ENCODE data around the gene HMOX2.

HMOX2 gene

DNA sequence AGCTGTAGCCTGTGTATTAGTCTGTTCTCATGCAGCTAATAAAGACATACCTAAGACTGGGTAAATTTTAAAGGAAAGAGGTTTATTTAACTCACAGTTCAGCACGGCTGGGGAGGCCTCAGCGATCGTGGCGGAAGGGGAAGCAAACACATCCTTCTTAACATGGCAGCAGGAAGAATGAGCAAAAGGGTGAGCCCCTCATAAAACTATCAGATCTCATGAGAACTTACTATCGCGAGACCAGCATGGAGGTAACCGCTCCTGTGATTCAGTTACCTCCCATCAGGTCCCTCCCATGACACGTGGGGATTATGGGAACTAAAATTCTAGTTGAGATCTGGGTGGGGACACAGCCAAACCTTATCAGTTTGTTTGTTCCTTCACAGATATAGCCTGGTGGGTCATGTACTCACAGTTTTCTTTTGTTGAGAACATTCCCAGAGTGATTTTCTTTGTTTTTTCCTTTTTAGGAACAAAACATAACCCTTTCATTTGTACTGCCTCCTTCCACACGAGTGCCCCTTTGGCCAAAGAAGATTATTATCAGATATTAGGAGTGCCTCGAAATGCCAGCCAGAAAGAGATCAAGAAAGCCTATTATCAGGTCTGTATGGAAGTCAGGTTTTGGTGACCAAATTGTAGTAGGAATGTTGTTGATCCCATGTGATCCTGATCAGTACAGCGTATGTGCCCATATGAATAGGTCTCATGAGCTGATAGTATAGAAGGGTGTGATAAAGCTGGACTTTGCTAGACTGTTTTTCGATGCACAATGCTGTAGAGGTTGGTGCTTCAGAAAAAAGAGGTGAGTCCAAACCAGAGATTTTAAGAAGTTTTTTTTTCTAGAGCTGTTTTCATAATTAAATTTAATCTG lies 42.0 kb upstream of the HMOX2 start:
- TF ChIP-seq, protein P1, sequence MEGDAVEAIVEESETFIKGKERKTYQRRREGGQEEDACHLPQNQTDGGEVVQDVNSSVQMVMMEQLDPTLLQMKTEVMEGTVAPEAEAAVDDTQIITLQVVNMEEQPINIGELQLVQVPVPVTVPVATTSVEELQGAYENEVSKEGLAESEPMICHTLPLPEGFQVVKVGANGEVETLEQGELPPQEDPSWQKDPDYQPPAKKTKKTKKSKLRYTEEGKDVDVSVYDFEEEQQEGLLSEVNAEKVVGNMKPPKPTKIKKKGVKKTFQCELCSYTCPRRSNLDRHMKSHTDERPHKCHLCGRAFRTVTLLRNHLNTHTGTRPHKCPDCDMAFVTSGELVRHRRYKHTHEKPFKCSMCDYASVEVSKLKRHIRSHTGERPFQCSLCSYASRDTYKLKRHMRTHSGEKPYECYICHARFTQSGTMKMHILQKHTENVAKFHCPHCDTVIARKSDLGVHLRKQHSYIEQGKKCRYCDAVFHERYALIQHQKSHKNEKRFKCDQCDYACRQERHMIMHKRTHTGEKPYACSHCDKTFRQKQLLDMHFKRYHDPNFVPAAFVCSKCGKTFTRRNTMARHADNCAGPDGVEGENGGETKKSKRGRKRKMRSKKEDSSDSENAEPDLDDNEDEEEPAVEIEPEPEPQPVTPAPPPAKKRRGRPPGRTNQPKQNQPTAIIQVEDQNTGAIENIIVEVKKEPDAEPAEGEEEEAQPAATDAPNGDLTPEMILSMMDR (IDR thresholded peaks at IDR 0.05; ENCODE audit: borderline replicate concordance, control extremely low read depth, extremely low read depth, insufficient read depth, missing control alignments) = no peak
- in situ Hi-C loops (cut with MboI; ENCODE audit: low sequenced_read_pairs, unreplicated experiment) = no loop called here
- DNase-seq (ENCODE audit: low spot score) = no peak

DNA sequence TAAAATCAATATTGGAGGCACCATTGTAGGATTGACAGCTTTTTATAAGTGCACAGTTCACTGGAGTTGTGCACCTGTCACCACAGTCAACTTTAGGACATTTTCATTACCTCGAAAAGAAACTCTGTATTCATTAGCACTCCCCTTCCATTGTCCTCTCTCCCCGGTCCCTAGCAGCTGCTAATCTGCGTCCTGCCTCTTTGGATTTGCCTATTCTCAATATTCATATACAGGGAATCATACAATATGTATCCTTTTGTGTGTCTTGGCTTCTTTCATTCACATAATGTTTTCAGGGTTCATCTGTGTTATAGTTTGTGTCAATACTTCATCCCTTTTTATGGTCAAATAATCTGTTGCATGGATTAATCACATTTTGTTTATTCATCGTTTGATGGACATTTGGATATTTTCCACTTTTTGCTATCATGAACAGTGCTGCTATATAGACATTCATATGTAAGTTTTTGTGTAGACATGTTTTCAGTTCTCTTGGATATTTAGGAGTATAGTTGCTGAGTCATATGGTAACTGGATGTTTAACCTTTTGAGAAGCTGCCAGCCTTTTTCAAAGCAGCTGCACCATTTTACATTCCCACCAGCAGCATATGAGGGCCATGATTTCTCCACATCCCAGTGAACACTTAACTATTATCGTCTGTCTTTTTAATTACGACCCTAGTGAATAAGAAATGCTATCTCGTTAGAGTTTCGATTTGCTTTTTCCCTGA lies 40.7 kb upstream of the HMOX2 start:
- in situ Hi-C loops (cut with MboI; ENCODE audit: low sequenced_read_pairs, unreplicated experiment) = no loop called here
- DNase-seq (ENCODE audit: low spot score) = no peak
- TF ChIP-seq, protein P1 (IDR thresholded peaks at IDR 0.05; ENCODE audit: borderline replicate concordance, control extremely low read depth, extremely low read depth, insufficient read depth, missing control alignments) = no peak

DNA sequence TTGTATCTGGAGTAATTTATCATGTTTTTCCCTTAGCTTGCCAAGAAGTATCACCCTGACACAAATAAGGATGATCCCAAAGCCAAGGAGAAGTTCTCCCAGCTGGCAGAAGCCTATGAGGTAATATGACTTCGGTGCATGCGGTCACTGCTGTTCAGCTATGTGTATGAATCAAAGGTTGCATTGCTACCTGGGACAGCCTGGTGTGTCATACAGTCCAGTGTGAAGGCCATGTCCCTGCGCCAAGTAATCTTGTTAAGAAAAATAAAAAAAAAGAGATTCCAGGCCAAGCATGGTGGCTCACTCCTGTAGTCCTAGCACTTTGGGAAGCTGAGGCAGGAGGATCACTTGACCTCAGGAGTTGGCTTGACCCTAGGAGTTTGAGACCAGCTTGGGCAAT lies 38.8 kb upstream of the HMOX2 start:
- in situ Hi-C loops (cut with MboI; ENCODE audit: low sequenced_read_pairs, unreplicated experiment) = no loop called here
- TF ChIP-seq, protein P1 (IDR thresholded peaks at IDR 0.05; ENCODE audit: borderline replicate concordance, control extremely low read depth, extremely low read depth, insufficient read depth, missing control alignments) = no peak

DNA sequence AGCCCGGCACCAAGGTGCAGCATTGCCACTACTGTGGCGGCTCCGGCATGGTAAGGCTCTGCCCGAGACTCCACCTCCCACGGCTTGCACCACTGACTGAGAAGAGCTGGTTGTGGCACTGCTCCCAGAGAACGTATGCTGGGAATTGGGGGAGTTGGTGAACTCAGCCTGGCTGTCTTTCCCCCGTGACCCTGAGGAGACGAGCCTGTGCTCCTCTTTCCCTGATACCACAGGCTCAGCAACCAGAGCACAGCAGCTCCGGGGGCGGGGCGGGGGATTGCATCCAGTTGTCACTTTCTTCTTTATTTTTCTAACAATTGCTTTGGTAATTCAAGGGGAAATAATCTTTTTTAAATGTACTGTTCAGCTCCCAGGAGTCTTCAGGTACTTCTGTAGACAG lies 33.8 kb upstream of the HMOX2 start:
- TF ChIP-seq, protein P1 (IDR thresholded peaks at IDR 0.05; ENCODE audit: borderline replicate concordance, control extremely low read depth, extremely low read depth, insufficient read depth, missing control alignments) = no peak
- no peak for DNase-seq (ENCODE audit: low spot score)
- in situ Hi-C loops (cut with MboI; ENCODE audit: low sequenced_read_pairs, unreplicated experiment) = no loop called here

More for the DNA sequence above, 38.8 kb upstream of the HMOX2 start:
- DNase-seq (ENCODE audit: low spot score) = no peak

DNA sequence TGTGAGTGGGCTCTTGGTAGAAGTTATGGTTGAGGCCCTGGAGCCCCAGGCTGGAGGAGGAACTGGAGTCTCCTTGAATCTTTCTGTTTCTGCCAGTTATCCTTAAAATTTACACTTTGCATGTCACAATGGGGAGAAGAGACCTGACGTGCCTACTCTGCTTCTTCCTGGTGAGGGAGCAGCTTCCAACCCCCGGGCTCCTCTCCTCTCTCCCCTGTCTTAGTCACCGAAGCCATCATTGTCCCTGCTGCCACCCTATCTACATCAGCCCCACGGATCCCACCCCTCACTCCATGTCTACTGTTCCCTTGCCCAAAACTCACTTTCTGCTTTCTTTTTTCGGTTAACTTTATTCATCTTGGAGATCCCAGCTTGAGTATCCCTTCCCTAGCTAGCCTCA lies 32.9 kb upstream of the HMOX2 start:
- TF ChIP-seq, protein P1 (IDR thresholded peaks at IDR 0.05; ENCODE audit: borderline replicate concordance, control extremely low read depth, extremely low read depth, insufficient read depth, missing control alignments) = no peak
- in situ Hi-C loops (cut with MboI; ENCODE audit: low sequenced_read_pairs, unreplicated experiment) = no loop called here
- no peak for DNase-seq (ENCODE audit: low spot score)

DNA sequence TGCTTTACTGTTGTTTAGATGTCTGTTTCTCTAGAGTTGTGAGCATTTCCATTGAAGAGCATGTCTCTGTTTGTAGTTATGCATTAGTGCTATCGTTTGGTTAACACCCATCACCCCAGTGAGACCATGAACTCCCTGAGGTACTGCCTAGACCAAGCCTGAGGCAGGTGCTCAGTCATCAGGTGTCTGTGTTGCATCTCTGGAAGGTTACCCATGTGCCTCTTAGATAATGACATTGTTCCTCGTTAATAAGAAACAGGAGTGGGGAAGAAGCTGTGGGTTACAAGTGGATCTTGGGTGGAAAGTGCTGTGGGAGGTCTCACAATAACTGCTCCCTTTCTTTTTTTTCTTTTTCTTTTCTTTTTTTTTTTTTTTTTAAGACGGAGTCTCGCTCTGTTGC lies 32.2 kb upstream of the HMOX2 start:
- in situ Hi-C loops (cut with MboI; ENCODE audit: low sequenced_read_pairs, unreplicated experiment) = no loop called here
- DNase-seq (ENCODE audit: low spot score) = no peak
- TF ChIP-seq, protein P1 (IDR thresholded peaks at IDR 0.05; ENCODE audit: borderline replicate concordance, control extremely low read depth, extremely low read depth, insufficient read depth, missing control alignments) = no peak
